ENCODE data around the gene NKAIN2. TPM values are rescaled to one million over a fixed set of nuclear protein-coding genes. Genes with fewer than 3 reads are reported as not detected.

Gene NKAIN2
- total and polyA plus RNA-seq, 7 donors, result 0.08 to 13.5 (median 1.1) TPM

DNA sequence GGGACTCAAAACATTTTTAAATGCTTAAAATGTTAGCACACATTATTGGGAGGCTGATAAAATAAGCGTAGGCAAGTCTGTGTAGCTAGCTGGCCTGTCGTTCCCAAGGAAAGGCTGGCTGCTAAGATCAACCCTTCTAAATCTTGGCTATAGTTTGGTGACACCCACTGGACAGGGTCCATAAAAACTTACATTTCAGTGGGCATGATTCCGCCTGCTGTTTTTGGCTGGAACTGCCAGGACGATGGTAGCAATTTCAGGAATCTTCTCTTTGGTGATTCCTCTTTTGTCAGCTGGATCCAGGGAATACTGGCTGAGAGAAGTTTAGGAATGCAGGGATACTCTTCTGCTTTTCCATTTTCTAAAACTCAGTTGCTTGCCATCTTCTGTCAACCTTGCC, 162.2 kb downstream of the NKAIN2 start:
- Histone ChIP-seq H3K4me1 (peaks cover 14% of the 10 kb centered on the region), H3K9me3 (no peaks in the 10 kb centered on the region), H3K4me3 (no peak overlapping the region), H3K36me3 (ENCODE audit: insufficient read depth in 1 of 2, low read depth in 1 of 2) (no peaks in the 10 kb centered on the region), H3K27ac (no peak overlapping the region), H3K27me3 (ENCODE audit: insufficient read depth in 3 of 3, low read length in 2 of 3) (no peaks in the 10 kb centered on the region)
- no peak for DNase-seq
- ATAC-seq, result peak; percentile 64 to 90 (median 73)
- TF ChIP-seq, protein P1, sequence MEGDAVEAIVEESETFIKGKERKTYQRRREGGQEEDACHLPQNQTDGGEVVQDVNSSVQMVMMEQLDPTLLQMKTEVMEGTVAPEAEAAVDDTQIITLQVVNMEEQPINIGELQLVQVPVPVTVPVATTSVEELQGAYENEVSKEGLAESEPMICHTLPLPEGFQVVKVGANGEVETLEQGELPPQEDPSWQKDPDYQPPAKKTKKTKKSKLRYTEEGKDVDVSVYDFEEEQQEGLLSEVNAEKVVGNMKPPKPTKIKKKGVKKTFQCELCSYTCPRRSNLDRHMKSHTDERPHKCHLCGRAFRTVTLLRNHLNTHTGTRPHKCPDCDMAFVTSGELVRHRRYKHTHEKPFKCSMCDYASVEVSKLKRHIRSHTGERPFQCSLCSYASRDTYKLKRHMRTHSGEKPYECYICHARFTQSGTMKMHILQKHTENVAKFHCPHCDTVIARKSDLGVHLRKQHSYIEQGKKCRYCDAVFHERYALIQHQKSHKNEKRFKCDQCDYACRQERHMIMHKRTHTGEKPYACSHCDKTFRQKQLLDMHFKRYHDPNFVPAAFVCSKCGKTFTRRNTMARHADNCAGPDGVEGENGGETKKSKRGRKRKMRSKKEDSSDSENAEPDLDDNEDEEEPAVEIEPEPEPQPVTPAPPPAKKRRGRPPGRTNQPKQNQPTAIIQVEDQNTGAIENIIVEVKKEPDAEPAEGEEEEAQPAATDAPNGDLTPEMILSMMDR (IDR thresholded peaks at IDR 0.05), result peak; percentile 41
- 17 to 32% (median 25%) methylated on average over 4 of the region's 4 CpGs for WGBS, 3 donors
- intact Hi-C loops (cut with DNase I), result loop anchor here (5.0 to 10.0 kb wide), 2 partner anchors 161 to 164 kb away; partner anchors contain the start of gene NKAIN2 (in 2 of the 2)

GRCh38 chr6:123966618-123967017, 163.0 kb downstream of the NKAIN2 start:
- H3K36me3 ChIP-seq (ENCODE audit: insufficient read depth in 1 of 2, low read depth in 1 of 2), result no peaks in the 10 kb centered on the region
- DNase-seq (no peak), ATAC-seq (no peak)
- H3K4me3 ChIP-seq, result no peak overlapping the region
- H3K4me1 ChIP-seq, result peaks cover 14% of the 10 kb centered on the region
- H3K27me3 ChIP-seq (ENCODE audit: insufficient read depth in 3 of 3, low read length in 2 of 3), result no peaks in the 10 kb centered on the region
- H3K9me3 ChIP-seq, result no peaks in the 10 kb centered on the region
- no peak overlapping the region for H3K27ac ChIP-seq
- 52 to 59% (median 58%) methylated on average over 2 of the region's 2 CpGs for WGBS, 3 donors
- intact Hi-C loops (cut with DNase I), result loop anchor here (5.0 to 10.0 kb wide), 2 partner anchors 162 to 164 kb away; partner anchors contain the start of gene NKAIN2 (in 2 of the 2)
- TF ChIP-seq, protein P1 (IDR thresholded peaks at IDR 0.05), result no peak

- TF ChIP-seq, protein P1 (IDR thresholded peaks at IDR 0.05), result no peak
- DNase-seq (no peak), ATAC-seq (no peak)
- Histone ChIP-seq H3K9me3 (no peaks in the 10 kb centered on the region), H3K36me3 (ENCODE audit: insufficient read depth in 1 of 2, low read depth in 1 of 2) (no peaks in the 10 kb centered on the region), H3K4me3 (no peak overlapping the region), H3K4me1 (peaks cover 10% of the 10 kb centered on the region), H3K27me3 (ENCODE audit: insufficient read depth in 3 of 3, low read length in 2 of 3) (no peaks in the 10 kb centered on the region), H3K27ac (no peak overlapping the region)
- intact Hi-C loops (cut with DNase I), result loop anchor here (5.0 to 10.0 kb wide), 2 partner anchors 163 to 166 kb away; partner anchors contain the start of gene NKAIN2 (in 2 of the 2)
- WGBS, 3 donors, result 49 to 62% (median 53%) methylated on average over 6 of the region's 6 CpGs
Observed at GRCh38 chr6:123967905-123968304, 164.2 kb downstream of the NKAIN2 start.

- TF ChIP-seq, protein P1 (IDR thresholded peaks at IDR 0.05), result no peak
- H3K36me3 ChIP-seq (ENCODE audit: insufficient read depth in 1 of 2, low read depth in 1 of 2), result no peaks in the 10 kb centered on the region
- H3K27ac ChIP-seq, result no peak overlapping the region
- intact Hi-C loops (cut with DNase I), result no loop called here
- no peak overlapping the region for H3K4me3 ChIP-seq
- no peaks in the 10 kb centered on the region for H3K4me1 ChIP-seq
- DNase-seq, result no peak
- no peaks in the 10 kb centered on the region for H3K9me3 ChIP-seq
- H3K27me3 ChIP-seq (ENCODE audit: insufficient read depth in 3 of 3, low read length in 2 of 3), result peaks cover 0 to 3% (median 0%) of the 10 kb centered on the region in 3 donors
- ATAC-seq, result no peak
Observed at GRCh38 chr6:123972600-123973294, 169.1 kb downstream of the NKAIN2 start.
